CD1c-positive myeloid dendritic cell (primary cell): ENCODE data around the gene SRRM1.
"Not testable (repeated sequence)": the region's sequence is repeated elsewhere in the genome, so short reads cannot be mapped to it uniquely, and the experiment has no call there.

Experiments
- DNase-seq: peaks from one replicate; pipeline ENCODE4 v3.0.0-alpha.2; 2016; ENCODE audit errors: extremely low spot score

SRRM1 gene

GRCh38 chr1:24717887-24718650, 75.0 kb downstream of the SRRM1 start:
- peak; percentile 24 for DNase-seq

GRCh38 chr1:24720152-24720551, 77.0 kb downstream of the SRRM1 start:
- DNase-seq = no peak

GRCh38 chr1:24721533-24721932, 78.4 kb downstream of the SRRM1 start:
- DNase-seq = no peak

- DNase-seq = not testable (repeated sequence)
Observed at GRCh38 chr1:24722073-24723035, 79.3 kb downstream of the SRRM1 start.
